Astrocyte of the spinal cord (primary cell): Measurements from ENCODE around the gene MAP1LC3A.
A peak's percentile ranks its signal among the peaks of the same experiment; 100 is the strongest.
"Not testable (repeated sequence)": the region's sequence is repeated elsewhere in the genome, so short reads cannot be mapped to it uniquely, and the experiment has no call there.

ENCODE experiments used
- DNase-seq: peaks from one replicate; pipeline ENCODE4 v3.0.0; 2011; ENCODE audit warnings: low read depth, low spot score
- H3K4me3 ChIP-seq: 2 replicates; pipeline ENCODE4 v1.5.1; 2011; ENCODE audit warnings: low read depth, mild to moderate bottlenecking, low read length, moderate library complexity
- in situ Hi-C: cut with HindIII; loops from 2 replicates; pipeline ENCODE4 v1.10.0; 2017; ENCODE audit warnings: low sequenced_read_pairs
- TF ChIP-seq, protein P1 (sequence below): IDR thresholded peaks from 2 replicates; pipeline ENCODE4 v1.5.1; 2012; ENCODE audit warnings: low read depth, mild to moderate bottlenecking, low read length, inconsistent platforms

The MAP1LC3A gene

DNA sequence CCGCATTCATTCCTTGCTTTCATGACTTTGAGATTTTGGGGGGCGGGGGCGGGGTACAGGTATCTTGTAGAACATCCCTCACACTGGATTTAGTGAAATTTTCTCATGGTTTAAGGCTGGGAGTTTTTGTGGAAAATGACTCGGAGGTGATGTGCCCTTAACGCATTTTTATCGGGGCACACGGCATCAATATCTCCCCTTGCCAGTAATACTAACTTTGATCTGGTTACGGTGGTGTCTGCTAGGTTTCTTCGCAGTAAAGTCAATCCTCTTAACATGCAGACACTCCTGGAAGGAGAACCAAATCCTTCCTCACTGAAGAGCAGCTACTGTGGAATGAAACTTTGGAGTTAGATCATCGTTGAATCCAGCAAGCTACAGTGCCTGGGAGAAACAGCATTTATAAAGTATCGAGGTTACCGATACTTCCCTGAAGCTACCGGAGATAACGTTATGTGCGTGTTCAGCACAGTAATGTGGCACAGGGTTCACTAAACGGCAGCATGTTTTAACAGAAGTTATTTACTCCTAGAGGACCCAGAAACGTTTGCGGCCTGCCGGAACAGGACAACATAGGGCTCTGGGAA lies 43.5 kb upstream of the MAP1LC3A start:
- in situ Hi-C loops = no loop called here
- TF ChIP-seq, protein P1, sequence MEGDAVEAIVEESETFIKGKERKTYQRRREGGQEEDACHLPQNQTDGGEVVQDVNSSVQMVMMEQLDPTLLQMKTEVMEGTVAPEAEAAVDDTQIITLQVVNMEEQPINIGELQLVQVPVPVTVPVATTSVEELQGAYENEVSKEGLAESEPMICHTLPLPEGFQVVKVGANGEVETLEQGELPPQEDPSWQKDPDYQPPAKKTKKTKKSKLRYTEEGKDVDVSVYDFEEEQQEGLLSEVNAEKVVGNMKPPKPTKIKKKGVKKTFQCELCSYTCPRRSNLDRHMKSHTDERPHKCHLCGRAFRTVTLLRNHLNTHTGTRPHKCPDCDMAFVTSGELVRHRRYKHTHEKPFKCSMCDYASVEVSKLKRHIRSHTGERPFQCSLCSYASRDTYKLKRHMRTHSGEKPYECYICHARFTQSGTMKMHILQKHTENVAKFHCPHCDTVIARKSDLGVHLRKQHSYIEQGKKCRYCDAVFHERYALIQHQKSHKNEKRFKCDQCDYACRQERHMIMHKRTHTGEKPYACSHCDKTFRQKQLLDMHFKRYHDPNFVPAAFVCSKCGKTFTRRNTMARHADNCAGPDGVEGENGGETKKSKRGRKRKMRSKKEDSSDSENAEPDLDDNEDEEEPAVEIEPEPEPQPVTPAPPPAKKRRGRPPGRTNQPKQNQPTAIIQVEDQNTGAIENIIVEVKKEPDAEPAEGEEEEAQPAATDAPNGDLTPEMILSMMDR = no peak
- DNase-seq = no peak
- H3K4me3 ChIP-seq = peak overlapping the region; percentile 89

DNA sequence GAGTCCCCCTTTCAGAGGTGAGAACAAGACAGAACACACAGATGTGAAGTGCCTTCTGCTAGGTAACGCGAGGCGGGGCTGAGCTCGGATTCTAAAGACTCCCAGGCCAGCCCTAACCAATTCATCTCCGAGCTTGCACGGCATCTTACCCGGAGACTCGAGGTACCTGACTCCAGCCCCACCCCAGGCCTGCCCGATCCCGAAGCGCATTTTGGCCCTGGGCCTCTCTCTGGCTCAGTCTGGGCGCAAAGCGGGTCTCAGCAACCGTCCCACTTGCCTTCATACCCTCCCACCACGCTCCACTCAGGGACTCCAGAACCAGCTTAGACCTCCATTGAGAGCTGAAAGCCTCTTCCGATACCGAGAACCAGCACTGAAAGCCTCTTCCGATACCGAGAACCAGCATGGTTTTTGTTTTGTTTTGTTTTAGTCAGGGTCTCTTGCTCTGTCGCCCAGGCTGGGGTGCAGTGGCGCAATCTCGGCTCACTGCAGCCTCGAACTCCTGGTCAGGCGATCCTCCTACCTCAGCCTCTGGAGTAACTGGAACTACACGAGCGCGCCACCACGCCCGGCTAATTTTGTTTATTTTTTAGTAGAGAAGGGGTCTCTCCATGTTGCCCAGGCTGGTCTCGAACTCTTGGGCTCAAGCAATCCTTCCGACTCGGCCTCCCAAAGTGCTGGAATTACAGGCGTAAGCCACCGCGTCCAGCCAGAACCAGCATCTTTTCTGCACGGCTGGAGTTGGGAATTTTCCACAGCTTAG lies 42.9 kb upstream of the MAP1LC3A start:
- TF ChIP-seq, protein P1 = no peak
- peak; percentile 52 for DNase-seq
- in situ Hi-C loops = no loop called here
- H3K4me3 ChIP-seq = peak overlapping the region; percentile 89

DNA sequence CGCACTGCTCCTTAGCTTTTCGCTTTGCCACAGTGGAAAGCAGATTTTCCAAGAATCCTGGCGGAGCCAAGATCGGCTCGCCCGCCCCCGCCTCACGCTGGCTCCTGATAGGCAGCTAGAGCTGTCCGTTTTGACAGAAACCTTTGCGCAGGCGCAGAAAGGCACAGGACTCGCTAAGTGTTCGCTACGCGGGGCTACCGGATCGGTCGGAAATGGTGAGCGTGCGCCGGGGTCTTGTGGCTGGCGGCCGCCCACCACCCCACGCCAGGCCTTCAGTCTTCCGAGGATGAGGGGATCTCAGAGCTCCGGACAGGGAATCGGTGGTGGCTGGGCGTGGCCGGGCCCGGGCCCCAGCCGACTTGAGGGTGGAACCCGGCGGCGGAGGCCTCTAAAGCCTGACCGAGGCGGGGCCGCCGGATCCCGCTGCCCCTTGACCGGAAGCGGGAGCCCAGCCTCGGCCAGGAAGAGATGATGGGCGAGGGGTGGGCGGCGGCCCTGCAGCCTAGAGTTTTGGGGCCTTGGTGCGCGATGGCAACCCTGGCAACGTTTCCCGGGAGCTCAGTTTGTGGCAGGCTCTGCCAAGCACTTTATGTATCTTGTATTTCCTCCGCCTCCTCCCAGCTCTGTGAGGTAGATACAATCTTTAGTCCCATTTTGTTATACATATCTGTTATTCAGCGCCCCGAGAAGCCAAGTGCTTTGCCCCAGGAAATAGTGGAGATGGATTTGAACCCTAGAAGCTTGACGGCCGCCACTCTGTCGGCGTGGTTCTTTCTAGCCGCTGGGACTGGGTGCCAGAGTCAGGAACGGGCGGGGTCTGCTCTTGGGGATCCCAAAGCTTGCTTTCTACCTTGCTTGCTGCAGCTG lies 42.0 kb upstream of the MAP1LC3A start, which contains the start of gene DYNLRB1:
TSS of gene DYNLRB1 (plus strand) at position 176 of the 867 bp plus-strand sequence. CDS start at position 213, 37 bp downstream.
- TF ChIP-seq, protein P1 = no peak
- DNase-seq = peak; percentile 96
- peak within 1 kb of the TSS; percentile 89 for H3K4me3 ChIP-seq
- in situ Hi-C loops = no loop called here

DNA sequence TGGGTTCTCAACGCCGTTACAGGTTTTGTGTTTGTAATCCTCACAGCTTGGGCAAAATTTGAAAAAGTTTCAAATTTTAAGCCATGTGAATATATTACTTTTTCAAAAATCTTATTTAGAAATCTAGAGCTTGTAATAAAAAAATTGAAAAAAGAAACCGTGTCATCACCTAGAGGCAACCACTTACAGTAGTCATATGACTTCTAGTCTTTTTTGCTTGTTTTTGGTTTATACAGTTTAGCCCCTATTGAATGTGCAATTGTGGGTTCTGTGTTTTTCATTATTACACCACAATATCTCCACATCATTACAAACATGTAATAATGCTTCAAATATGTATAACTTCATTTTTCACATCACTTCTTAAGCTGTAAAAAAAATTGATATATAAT lies 41.4 kb upstream of the MAP1LC3A start:
- TF ChIP-seq, protein P1 = no peak
- peak; percentile 22 for DNase-seq
- peak overlapping the region; percentile 89 for H3K4me3 ChIP-seq
- in situ Hi-C loops = no loop called here

DNA sequence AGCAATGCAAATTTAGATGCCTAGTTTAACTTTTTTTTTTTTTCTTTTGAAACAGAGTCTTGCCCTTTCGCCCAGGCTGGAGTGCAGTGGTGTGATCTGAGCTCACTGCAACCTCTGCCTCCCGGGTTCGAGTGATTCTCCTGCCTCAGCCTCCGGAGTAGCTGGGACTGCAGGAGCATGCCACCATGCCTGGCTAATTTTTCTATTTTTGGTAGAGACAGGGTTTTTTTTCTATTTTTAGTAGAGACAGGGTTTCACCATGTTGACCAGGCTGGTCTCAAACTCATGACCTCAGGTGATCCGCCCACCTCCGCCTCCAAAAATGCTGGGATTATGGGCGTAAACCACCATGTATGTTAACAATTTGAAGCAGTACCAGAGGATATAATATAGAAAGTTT lies 39.7 kb upstream of the MAP1LC3A start:
- in situ Hi-C loops, H3K4me3 ChIP-seq, DNase-seq: not testable (repeated sequence)

DNA sequence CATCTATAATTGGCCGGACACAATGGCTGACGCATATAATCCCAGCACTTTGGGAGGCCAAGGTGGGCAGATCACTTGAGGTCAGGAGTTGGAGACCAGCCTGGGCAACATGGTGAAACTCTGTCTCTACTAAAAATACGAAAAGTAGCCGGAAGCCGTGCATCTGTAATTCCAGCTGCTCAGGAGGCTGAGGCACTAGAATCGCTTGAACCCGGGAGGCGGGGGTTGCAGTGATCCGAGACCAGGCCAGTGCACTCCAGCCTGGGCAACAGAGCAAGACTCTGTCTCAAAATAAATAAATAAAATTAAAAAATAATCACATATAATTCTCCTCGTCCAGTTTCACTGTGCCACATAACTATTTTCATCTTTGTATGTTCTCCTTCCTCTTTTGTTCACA lies 38.7 kb upstream of the MAP1LC3A start:
- H3K4me3 ChIP-seq, DNase-seq, in situ Hi-C loops: not testable (repeated sequence)

DNA sequence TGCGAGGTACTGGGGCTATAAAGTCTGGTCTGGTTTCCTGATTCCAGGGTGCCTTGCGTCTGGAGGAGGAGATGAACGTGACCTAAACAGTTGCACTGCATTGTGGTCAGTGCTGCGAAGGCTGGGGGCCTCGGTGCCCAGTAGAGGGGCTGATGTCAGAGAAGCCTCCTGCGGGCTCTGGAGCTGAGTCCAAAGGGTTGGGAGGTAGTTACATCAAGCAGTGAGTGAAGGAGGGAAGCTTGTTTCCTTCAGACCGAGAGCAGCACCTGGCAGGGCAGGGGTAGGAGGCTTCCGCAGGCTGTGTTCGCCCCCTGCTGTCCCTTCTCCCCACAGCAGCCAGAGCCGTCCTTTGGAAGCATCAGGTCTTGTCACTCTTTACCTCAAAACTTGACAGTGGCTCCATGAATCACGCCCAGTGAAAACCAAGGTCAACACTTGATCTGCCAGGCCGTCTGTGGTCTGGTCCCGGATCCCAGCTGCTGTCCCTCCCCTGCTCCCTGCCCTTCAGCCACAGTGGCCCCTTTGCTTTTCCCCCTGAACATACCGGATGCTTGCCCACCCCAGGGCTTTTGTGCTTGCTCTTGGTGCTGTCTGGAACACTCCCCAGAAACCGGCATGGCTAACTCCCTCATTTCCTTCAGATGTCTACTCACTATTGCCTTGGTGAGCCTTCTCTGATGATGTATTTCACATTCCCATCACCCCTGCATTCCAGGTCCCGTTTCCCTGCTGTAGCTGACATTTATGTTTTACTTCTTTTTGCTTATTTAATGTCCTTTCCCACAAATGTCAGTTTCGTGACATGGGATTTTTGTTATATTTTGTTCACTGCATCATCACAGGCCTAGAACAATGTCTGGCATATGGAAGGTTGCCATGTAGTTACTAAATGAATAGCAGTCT lies 35.3 kb upstream of the MAP1LC3A start:
- DNase-seq = peak; percentile 64
- in situ Hi-C loops = no loop called here
- TF ChIP-seq, protein P1 = peak; percentile 75
- H3K4me3 ChIP-seq = no peak overlapping the region
